Coronary artery (tissue), 2 donors: Measurements from ENCODE around the gene PFDN4.

Experiments
- DNase-seq: peaks from one replicate; pipeline ENCODE4 v3.0.0-alpha.2; 2017; ENCODE audit warnings: low spot score
- H3K27ac ChIP-seq, 2 donors: fragments of 200-600 bp; sonication (generic); one replicate each; pipeline ENCODE4 v1.5.1; 2016 to 2019
- H3K4me3 ChIP-seq: fragments of 200-600 bp; sonication (generic); 2 replicates; pipeline ENCODE4 v1.5.1; 2016; ENCODE audit warnings: mild to moderate bottlenecking, moderate library complexity
- TF ChIP-seq, protein P1 (sequence below): fragments of 200-600 bp; sonication (generic); IDR thresholded peaks from one replicate; pipeline ENCODE4 v1.5.1; 2019; ENCODE audit warnings: antibody characterized with exemption

The PFDN4 gene

DNA sequence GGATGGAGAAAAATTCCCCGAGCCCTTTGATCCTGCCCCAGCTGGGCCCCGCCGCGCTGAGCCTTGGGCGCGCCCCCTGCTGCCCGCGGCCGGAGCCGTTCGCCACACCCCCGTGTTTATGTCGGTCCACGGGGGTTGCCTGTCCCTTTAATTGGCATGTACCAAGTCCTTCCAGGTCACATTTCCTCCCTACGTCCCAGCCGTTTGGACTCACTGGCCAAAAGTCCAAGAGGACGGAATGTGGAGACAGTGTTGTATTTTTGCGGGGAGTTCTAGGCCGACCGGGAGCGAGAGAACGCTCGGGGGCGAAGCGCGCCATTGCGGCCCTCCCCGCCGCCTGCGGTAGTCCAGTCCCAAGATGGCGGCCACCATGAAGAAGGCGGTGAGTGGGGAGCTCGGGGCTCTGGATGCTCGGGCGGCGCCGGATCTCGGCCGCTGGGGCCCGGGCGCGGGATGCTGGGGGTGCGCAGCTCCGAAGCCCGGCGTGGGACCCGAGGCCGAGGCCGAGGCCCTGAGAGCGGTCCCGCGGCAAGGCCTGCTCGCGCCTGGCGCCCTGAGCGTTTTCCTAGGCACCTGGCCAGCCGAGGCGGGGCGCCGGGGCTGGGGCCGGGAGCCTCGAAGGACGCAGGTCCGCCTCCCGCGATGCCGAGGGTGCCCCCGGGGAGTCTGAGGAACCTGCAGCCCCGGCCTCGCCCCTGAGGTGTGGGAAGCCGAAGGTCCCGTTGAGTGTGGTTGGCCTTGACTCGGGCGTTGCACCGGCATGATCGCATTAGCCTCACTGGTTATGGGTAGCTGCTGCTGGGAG is at the start of gene PFDN4:
Gene PFDN4, plus strand, starts transcription at position 345 of the 805 bp plus-strand sequence. Its CDS starts 14 bp downstream, at position 359.
- Histone ChIP-seq H3K27ac (peak within 1 kb of the TSS; percentile 94 to 95), H3K4me3 (peak within 1 kb of the TSS; percentile 98)
- TF ChIP-seq, protein P1, sequence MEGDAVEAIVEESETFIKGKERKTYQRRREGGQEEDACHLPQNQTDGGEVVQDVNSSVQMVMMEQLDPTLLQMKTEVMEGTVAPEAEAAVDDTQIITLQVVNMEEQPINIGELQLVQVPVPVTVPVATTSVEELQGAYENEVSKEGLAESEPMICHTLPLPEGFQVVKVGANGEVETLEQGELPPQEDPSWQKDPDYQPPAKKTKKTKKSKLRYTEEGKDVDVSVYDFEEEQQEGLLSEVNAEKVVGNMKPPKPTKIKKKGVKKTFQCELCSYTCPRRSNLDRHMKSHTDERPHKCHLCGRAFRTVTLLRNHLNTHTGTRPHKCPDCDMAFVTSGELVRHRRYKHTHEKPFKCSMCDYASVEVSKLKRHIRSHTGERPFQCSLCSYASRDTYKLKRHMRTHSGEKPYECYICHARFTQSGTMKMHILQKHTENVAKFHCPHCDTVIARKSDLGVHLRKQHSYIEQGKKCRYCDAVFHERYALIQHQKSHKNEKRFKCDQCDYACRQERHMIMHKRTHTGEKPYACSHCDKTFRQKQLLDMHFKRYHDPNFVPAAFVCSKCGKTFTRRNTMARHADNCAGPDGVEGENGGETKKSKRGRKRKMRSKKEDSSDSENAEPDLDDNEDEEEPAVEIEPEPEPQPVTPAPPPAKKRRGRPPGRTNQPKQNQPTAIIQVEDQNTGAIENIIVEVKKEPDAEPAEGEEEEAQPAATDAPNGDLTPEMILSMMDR = peak; percentile 78
- DNase-seq = peak; percentile 86

DNA sequence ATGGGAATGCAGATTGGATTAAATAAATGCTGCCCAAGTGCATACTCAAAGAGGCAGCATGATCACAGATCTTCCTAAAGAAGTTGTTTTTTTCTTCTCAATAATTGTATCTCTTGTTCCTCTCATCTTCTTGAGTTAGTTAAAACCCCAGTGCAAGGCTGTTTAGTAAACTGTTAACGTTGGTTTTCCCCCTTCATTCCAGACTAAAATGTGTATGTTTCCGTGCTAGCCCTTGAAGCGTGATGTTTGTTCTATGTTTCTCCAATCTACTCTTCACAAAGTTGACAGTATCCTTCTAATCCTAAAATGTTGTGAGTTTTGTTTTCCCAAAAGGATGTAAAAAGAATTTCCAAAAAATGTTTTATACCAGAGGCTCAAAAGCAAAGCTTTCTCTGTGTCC is 49.7 kb upstream of the PFDN4 start:
- TF ChIP-seq, protein P1 = no peak
- no peak overlapping the region for H3K27ac ChIP-seq
- DNase-seq = no peak
- no peak overlapping the region for H3K4me3 ChIP-seq

- no peak overlapping the region for H3K4me3 ChIP-seq
- H3K27ac ChIP-seq = no peak overlapping the region
- no peak for DNase-seq
- TF ChIP-seq, protein P1 = no peak
Measured at GRCh38 chr20:54158856-54159418, 49.0 kb upstream of the PFDN4 start.

DNA sequence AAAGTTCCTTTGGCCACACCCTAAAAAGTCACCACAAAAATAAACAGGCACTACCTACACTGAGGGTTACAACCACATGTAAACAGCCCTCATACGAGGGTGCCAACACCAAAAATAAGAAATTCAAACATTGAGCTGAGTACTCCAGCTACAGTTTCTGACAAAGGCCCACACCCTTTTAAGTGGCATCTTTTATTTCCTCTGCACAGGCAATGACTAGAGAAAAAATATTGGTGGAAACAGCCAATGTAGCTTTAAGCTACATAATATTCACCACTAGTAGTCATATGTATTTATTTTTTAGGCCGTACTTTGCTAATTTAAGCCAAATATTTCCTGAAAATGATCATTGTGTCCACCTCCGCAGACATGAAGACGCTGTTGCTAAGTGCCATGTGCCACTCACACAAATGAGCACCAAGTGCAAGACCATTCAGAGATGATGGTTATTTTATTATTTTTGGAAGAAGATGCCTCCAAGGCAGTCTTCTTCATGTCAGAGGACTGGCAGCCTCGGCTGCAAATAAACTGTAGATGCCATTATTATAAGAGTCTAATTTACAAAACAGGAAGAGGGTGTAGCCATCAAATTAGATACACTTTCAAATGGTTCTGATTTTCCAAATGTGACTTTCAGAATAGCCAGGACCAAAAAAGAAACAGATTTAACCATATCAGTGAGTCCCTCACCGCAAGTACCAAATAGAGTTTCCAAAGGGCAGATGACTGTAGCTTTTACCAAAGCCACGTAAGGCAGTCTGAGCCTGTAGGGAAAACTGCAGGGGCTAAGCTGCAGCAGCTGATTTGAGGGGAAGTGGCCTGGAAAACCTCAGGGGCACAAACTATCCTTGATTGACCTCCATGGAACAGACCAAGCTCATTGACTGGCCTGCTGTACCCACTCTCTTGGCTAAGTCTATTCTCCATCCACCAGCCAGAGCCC is 47.6 kb upstream of the PFDN4 start:
- H3K4me3 ChIP-seq = no peak overlapping the region
- TF ChIP-seq, protein P1 = no peak
- no peak overlapping the region for H3K27ac ChIP-seq
- DNase-seq = no peak

- no peak for DNase-seq
- H3K4me3 ChIP-seq = no peak overlapping the region
- H3K27ac ChIP-seq = no peak overlapping the region
- TF ChIP-seq, protein P1 = no peak
Measured at GRCh38 chr20:54161008-54161820, 46.7 kb upstream of the PFDN4 start.

GRCh38 chr20:54161821-54162149 is 46.1 kb upstream of the PFDN4 start:
- Histone ChIP-seq H3K4me3 (no peak overlapping the region), H3K27ac (no peak overlapping the region)
- no peak for DNase-seq
- TF ChIP-seq, protein P1 = no peak
